SHP77 (cell line): ENCODE data around the gene TMEM163.
"Not testable (repeated sequence)": the region's sequence is repeated elsewhere in the genome, so short reads cannot be mapped to it uniquely, and the experiment has no call there.

Experiments
- DNase-seq, 2 experiments: peaks; one replicate each; lab custom pipeline; 2025; lab: John Stamatoyannopoulos, UW

Gene TMEM163

GRCh38 chr2:134619250-134619649 lies 99.5 kb downstream of the TMEM163 start:
- no peak for DNase-seq

GRCh38 chr2:134615480-134615879 lies 103.3 kb downstream of the TMEM163 start:
- not testable (repeated sequence) for DNase-seq

- peak; percentile 36 to 38 for DNase-seq
Observed at GRCh38 chr2:134611316-134611715, 107.5 kb downstream of the TMEM163 start.

- DNase-seq: no peak
Observed at GRCh38 chr2:134610871-134611270, 107.9 kb downstream of the TMEM163 start.

GRCh38 chr2:134609924-134610513 lies 108.8 kb downstream of the TMEM163 start:
- no peak for DNase-seq

GRCh38 chr2:134603966-134604365 lies 114.8 kb downstream of the TMEM163 start:
- DNase-seq: no peak

GRCh38 chr2:134602666-134603065 lies 116.1 kb downstream of the TMEM163 start:
- DNase-seq: no peak

- DNase-seq: no peak
Observed at GRCh38 chr2:134601264-134601663, 117.5 kb downstream of the TMEM163 start.

GRCh38 chr2:134600208-134600607 lies 118.6 kb downstream of the TMEM163 start:
- DNase-seq: no peak

GRCh38 chr2:134599236-134599635 lies 119.6 kb downstream of the TMEM163 start:
- DNase-seq: no peak

GRCh38 chr2:134594399-134594798 lies 124.4 kb downstream of the TMEM163 start:
- no peak for DNase-seq

GRCh38 chr2:134593519-134593918 lies 125.3 kb downstream of the TMEM163 start:
- DNase-seq: no peak

- no peak for DNase-seq
Observed at GRCh38 chr2:134592377-134592776, 126.4 kb downstream of the TMEM163 start.

- no peak for DNase-seq
Observed at GRCh38 chr2:134591526-134591925, 127.3 kb downstream of the TMEM163 start.

GRCh38 chr2:134590679-134591078 lies 128.1 kb downstream of the TMEM163 start:
- no peak for DNase-seq

- DNase-seq: not testable (repeated sequence)
Observed at GRCh38 chr2:134589171-134590083, 129.4 kb downstream of the TMEM163 start.

GRCh38 chr2:134588556-134588955 lies 130.2 kb downstream of the TMEM163 start:
- no peak for DNase-seq

- DNase-seq: no peak
Observed at GRCh38 chr2:134586326-134586965, 132.4 kb downstream of the TMEM163 start.

GRCh38 chr2:134583997-134584520 lies 134.7 kb downstream of the TMEM163 start:
- DNase-seq: no peak

GRCh38 chr2:134583462-134583861 lies 135.3 kb downstream of the TMEM163 start:
- DNase-seq: no peak

GRCh38 chr2:134582547-134582899 lies 136.3 kb downstream of the TMEM163 start:
- DNase-seq: no peak

- DNase-seq: no peak
Observed at GRCh38 chr2:134581877-134582546, 136.8 kb downstream of the TMEM163 start.
